ENCODE measurements around the gene ATRNL1. TPM values are rescaled to one million over a fixed set of nuclear protein-coding genes. Genes with fewer than 3 reads are reported as not detected.

The ATRNL1 gene
- total RNA-seq, 1 donor from 2014 or later = 2.9 TPM

GRCh38 chr10:115982076-115982475, 888.9 kb downstream of the ATRNL1 start:
- Histone ChIP-seq H3K27ac (replicated peaks) (no peak overlapping the region), H3K27me3 (ENCODE audit: low read depth) (peaks cover 8% of the 10 kb centered on the region), H3K36me3 (no peaks in the 10 kb centered on the region), H3K4me3 (no peak overlapping the region), H3K9me3 (replicated peaks) (peaks cover 37% of the 10 kb centered on the region), H3K4me1 (no peaks in the 10 kb centered on the region)
- intact Hi-C loops (cut with micrococcal nuclease) = no loop called here
- DNase-seq = no peak
- TF ChIP-seq CTCF (IDR thresholded peaks at IDR 0.05; ENCODE audit: borderline replicate concordance) = no peak

- Histone ChIP-seq H3K4me1 (no peaks in the 10 kb centered on the region), H3K4me3 (no peak overlapping the region), H3K27me3 (ENCODE audit: low read depth) (peaks cover 8% of the 10 kb centered on the region), H3K27ac (replicated peaks) (no peak overlapping the region), H3K36me3 (no peaks in the 10 kb centered on the region), H3K9me3 (replicated peaks) (peaks cover 39% of the 10 kb centered on the region)
- intact Hi-C loops (cut with micrococcal nuclease) = no loop called here
- TF ChIP-seq CTCF (IDR thresholded peaks at IDR 0.05; ENCODE audit: borderline replicate concordance) = no peak
- DNase-seq = no peak
These were observed 889.4 kb downstream of the ATRNL1 start for GRCh38 chr10:115982526-115982925.

DNA sequence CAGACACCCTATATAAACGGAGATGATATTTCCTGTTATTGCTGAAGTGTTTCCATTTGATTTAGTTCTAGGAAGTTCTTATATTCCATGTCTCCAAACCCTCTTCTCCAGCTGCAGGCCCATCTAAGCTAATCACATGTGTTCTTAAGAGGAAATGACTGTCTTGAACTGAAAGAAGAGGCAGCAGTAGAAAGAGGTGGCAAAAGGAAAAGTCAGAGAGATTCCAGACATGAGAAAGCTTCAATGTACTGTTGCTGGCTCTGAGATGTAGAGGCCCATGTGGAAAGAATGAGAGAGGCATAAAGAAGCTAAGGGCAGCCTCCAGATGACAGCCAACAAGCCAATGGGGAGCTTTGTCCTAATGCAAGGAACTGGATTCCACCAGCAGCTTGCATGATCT, 892.6 kb downstream of the ATRNL1 start:
- no peak for TF ChIP-seq CTCF (IDR thresholded peaks at IDR 0.05; ENCODE audit: borderline replicate concordance)
- H3K9me3 ChIP-seq (replicated peaks) = peaks cover 43% of the 10 kb centered on the region
- no peak for DNase-seq
- no peak overlapping the region for H3K27ac ChIP-seq (replicated peaks)
- H3K4me3 ChIP-seq = no peak overlapping the region
- no peaks in the 10 kb centered on the region for H3K27me3 ChIP-seq (ENCODE audit: low read depth)
- H3K4me1 ChIP-seq = no peaks in the 10 kb centered on the region
- intact Hi-C loops (cut with micrococcal nuclease) = no loop called here
- H3K36me3 ChIP-seq = no peaks in the 10 kb centered on the region

- Histone ChIP-seq H3K27ac (replicated peaks) (no peak overlapping the region), H3K4me3 (no peak overlapping the region), H3K4me1 (no peaks in the 10 kb centered on the region), H3K36me3 (no peaks in the 10 kb centered on the region), H3K9me3 (replicated peaks) (peaks cover 49% of the 10 kb centered on the region), H3K27me3 (ENCODE audit: low read depth) (no peaks in the 10 kb centered on the region)
- TF ChIP-seq CTCF (IDR thresholded peaks at IDR 0.05; ENCODE audit: borderline replicate concordance) = no peak
- no peak for DNase-seq
- intact Hi-C loops (cut with micrococcal nuclease) = no loop called here
These were observed 895.2 kb downstream of the ATRNL1 start for GRCh38 chr10:115988380-115988779.

- H3K27me3 ChIP-seq (ENCODE audit: low read depth) = no peaks in the 10 kb centered on the region
- no peak for TF ChIP-seq CTCF (IDR thresholded peaks at IDR 0.05; ENCODE audit: borderline replicate concordance)
- no peak for DNase-seq
- no peaks in the 10 kb centered on the region for H3K36me3 ChIP-seq
- H3K9me3 ChIP-seq (replicated peaks) = peaks cover 42% of the 10 kb centered on the region
- H3K27ac ChIP-seq (replicated peaks) = no peak overlapping the region
- intact Hi-C loops (cut with micrococcal nuclease) = no loop called here
- H3K4me1 ChIP-seq = no peaks in the 10 kb centered on the region
- H3K4me3 ChIP-seq = no peak overlapping the region
These were observed 896.5 kb downstream of the ATRNL1 start for GRCh38 chr10:115989621-115990020.

Measured in left ventricle myocardium inferior (tissue), 1 donor.